NT2/D1 (cell line): ENCODE measurements around the gene GNA15.
"Not testable (repeated sequence)": the region's sequence is repeated elsewhere in the genome, so short reads cannot be mapped to it uniquely, and the experiment has no call there.

Source experiments
- SUZ12 ChIP-seq: IDR thresholded peaks from 2 replicates; pipeline ENCODE4 v1.6.1; 2011; ENCODE audit not compliant: insufficient read length, insufficient read depth; ENCODE audit errors: extremely low read depth
- YY1 ChIP-seq: IDR thresholded peaks from 2 replicates; pipeline ENCODE4 v1.6.1; 2011; ENCODE audit not compliant: insufficient read length, insufficient read depth
- ZNF274 ChIP-seq: IDR thresholded peaks from 2 replicates; pipeline ENCODE4 v1.6.1; 2011; ENCODE audit warnings: mild to moderate bottlenecking, low read depth, low read length

DNA sequence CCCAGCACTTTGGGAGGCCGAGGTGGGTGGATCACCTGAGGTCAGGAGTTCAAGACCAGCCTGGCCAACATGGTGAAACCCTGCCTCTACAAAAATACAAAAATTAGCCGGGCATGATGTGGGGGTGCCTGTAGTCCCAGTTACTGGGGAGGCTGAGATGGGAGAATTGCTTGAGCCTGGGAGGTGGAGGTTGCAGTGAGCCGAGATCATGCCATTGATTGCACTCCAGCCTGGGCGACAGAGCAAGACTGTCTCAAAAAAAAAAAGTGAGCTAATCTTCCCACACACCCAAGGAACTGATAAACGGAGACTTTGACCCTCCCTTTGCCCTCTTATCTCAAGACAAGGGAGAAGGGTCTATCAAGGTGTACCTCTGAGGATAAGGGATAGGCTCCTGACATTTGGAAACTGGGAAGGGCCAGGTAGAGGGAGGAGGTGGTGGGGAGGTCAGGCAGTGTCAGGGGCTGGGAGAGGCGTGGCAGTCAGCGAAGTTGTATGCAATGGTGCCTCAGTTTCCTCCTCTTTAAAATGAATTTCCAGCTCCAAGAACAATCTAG is 46.5 kb upstream of the GNA15 start:
- not testable (repeated sequence) for TF ChIP-seq ZNF274, SUZ12, YY1
